Endometrial microvascular endothelial cells (primary cell): ENCODE measurements around the gene HAO1. TPM values are rescaled to one million over a fixed set of nuclear protein-coding genes. Genes with fewer than 3 reads are reported as not detected.

ENCODE experiments used
- in situ Hi-C: cut with HindIII; loops from 2 replicates; pipeline ENCODE4 v1.10.0; 2017; ENCODE audit warnings: low sequenced_read_pairs, low pct_unique_long_range_greater_than_20kb; ENCODE audit errors: inconsistent ontology term
- total RNA-seq: library from RNA; depleted of rRNA; stranded (reverse); fragments of >200 nt; gene quantifications from one replicate; pipeline ENCODE4 v1.2.3, GENCODE V29; 2015; ENCODE audit errors: inconsistent ontology term

HAO1 gene
- total RNA-seq, 1 donor from 2014 or later: not detected

- in situ Hi-C loops: no loop called here
Observed at GRCh38 chr20:7935027-7935551, 5.2 kb downstream of the HAO1 start.

GRCh38 chr20:7933346-7933745, 6.9 kb downstream of the HAO1 start:
- in situ Hi-C loops: no loop called here

- in situ Hi-C loops: no loop called here
Observed at GRCh38 chr20:7930343-7930742, 9.9 kb downstream of the HAO1 start.

- in situ Hi-C loops: no loop called here
Observed at GRCh38 chr20:7926767-7927166, 13.5 kb downstream of the HAO1 start.

GRCh38 chr20:7926323-7926722, 13.9 kb downstream of the HAO1 start:
- in situ Hi-C loops: no loop called here

- in situ Hi-C loops: no loop called here
Observed at GRCh38 chr20:7924692-7925091, 15.6 kb downstream of the HAO1 start.

- in situ Hi-C loops: no loop called here
Observed at GRCh38 chr20:7916648-7917047, 23.6 kb downstream of the HAO1 start.

- in situ Hi-C loops: no loop called here
Observed at GRCh38 chr20:7912551-7912950, 27.7 kb downstream of the HAO1 start.

- in situ Hi-C loops: no loop called here
Observed at GRCh38 chr20:7911586-7912330, 28.5 kb downstream of the HAO1 start.

- in situ Hi-C loops: no loop called here
Observed at GRCh38 chr20:7908905-7909304, 31.4 kb downstream of the HAO1 start.

- in situ Hi-C loops: no loop called here
Observed at GRCh38 chr20:7903429-7903828, 36.8 kb downstream of the HAO1 start.

GRCh38 chr20:7902879-7903278, 37.4 kb downstream of the HAO1 start:
- in situ Hi-C loops: no loop called here

GRCh38 chr20:7897781-7898364, 42.4 kb downstream of the HAO1 start:
- in situ Hi-C loops: no loop called here

GRCh38 chr20:7893014-7893730, 47.1 kb downstream of the HAO1 start:
- in situ Hi-C loops: no loop called here

- in situ Hi-C loops: no loop called here
Observed at GRCh38 chr20:7891705-7892104, 48.6 kb downstream of the HAO1 start.

- in situ Hi-C loops: no loop called here
Observed at GRCh38 chr20:7889736-7890135, 50.5 kb downstream of the HAO1 start.

GRCh38 chr20:7883741-7884140, 56.5 kb downstream of the HAO1 start:
- in situ Hi-C loops: no loop called here

- in situ Hi-C loops: no loop called here
Observed at GRCh38 chr20:7883309-7883708, 56.9 kb downstream of the HAO1 start.

- in situ Hi-C loops: no loop called here
Observed at GRCh38 chr20:7882076-7882475, 58.2 kb downstream of the HAO1 start.

GRCh38 chr20:7881551-7881950, 58.7 kb downstream of the HAO1 start:
- in situ Hi-C loops: no loop called here
